Muscle of back (tissue), 11 donors: ENCODE data around the gene CCDC51. TPM values are rescaled to one million over a fixed set of nuclear protein-coding genes. Genes with fewer than 3 reads are reported as not detected.
A peak's percentile ranks its signal among the peaks of the same experiment; 100 is the strongest.
"Not testable (repeated sequence)": the region's sequence is repeated elsewhere in the genome, so short reads cannot be mapped to it uniquely, and the experiment has no call there.

Experiments
- DNase-seq, 3 donors: peaks; one replicate each; pipeline versions ENCODE4 v3.0.0 to v3.0.0-alpha.2; 2013
- polyA plus RNA-seq, 10 donors: library from polyadenylated mRNA; unstranded; fragments of 120-200 nt; gene quantifications; one replicate each; pipeline ENCODE4 v1.2.1, GENCODE V29; 2013; ENCODE audit not compliant: insufficient read length in 10 of 10

Gene CCDC51
- polyA plus RNA-seq, 10 donors: 9.2 to 15.2 (median 11.3) TPM

- DNase-seq: no peak
These were observed 26.6 kb upstream of the CCDC51 start for GRCh38 chr3:48466386-48467109.

GRCh38 chr3:48465531-48466378, 25.8 kb upstream of the CCDC51 start:
- peak; percentile 98 to 99 (median 98) for DNase-seq

GRCh38 chr3:48465237-48465530, 25.3 kb upstream of the CCDC51 start:
- no peak for DNase-seq

GRCh38 chr3:48464713-48465221, 24.8 kb upstream of the CCDC51 start:
- no peak for DNase-seq

GRCh38 chr3:48463703-48464102, 23.8 kb upstream of the CCDC51 start:
- no peak for DNase-seq

GRCh38 chr3:48461767-48462166, 21.8 kb upstream of the CCDC51 start:
- not testable (repeated sequence) for DNase-seq

- DNase-seq: no peak
These were observed 20.6 kb upstream of the CCDC51 start for GRCh38 chr3:48460517-48460902.

- DNase-seq: no peak
These were observed 20.0 kb upstream of the CCDC51 start for GRCh38 chr3:48459773-48460516.

GRCh38 chr3:48459331-48459730, 19.4 kb upstream of the CCDC51 start:
- no peak for DNase-seq

GRCh38 chr3:48456456-48456855, 16.5 kb upstream of the CCDC51 start:
- DNase-seq: no peak

GRCh38 chr3:48451270-48451669, 11.4 kb upstream of the CCDC51 start:
- DNase-seq: no peak

- DNase-seq: peak; percentile 80 to 95 (median 90)
These were observed 6.7 kb upstream of the CCDC51 start, which contains the start of gene ATRIP for GRCh38 chr3:48446425-48447193. ATRIP (plus strand) TSS chr3:48446737; CDS start chr3:48446846, 109 bp downstream.

GRCh38 chr3:48446043-48446424, 6.1 kb upstream of the CCDC51 start:
- no peak for DNase-seq

- DNase-seq: no peak
These were observed 5.5 kb upstream of the CCDC51 start for GRCh38 chr3:48445277-48445882.

GRCh38 chr3:48441940-48442339, 2.0 kb upstream of the CCDC51 start:
- DNase-seq: no peak

GRCh38 chr3:48440590-48440958, 655 bp upstream of the CCDC51 start:
- DNase-seq: peak in 1 of 3 donors; percentile 43

- DNase-seq: no peak
These were observed 2.1 kb downstream of the CCDC51 start for GRCh38 chr3:48437812-48438211.

- no peak for DNase-seq
These were observed 3.1 kb downstream of the CCDC51 start for GRCh38 chr3:48436855-48437254.

GRCh38 chr3:48436477-48436787, 3.5 kb downstream of the CCDC51 start:
- DNase-seq: no peak

- DNase-seq: peak; percentile 74 to 88 (median 85)
These were observed 4.0 kb downstream of the CCDC51 start for GRCh38 chr3:48435774-48436476.

GRCh38 chr3:48435223-48435595, 4.7 kb downstream of the CCDC51 start:
- no peak for DNase-seq
